Esophagus squamous epithelium (tissue), 4 donors: ENCODE measurements around the gene TMCO5A.

Experiments
- POLR2A ChIP-seq, 4 donors: fragments of 450-650 bp; IDR thresholded peaks; one replicate each; pipeline ENCODE4 v1.6.1; 2017; ENCODE audit warnings: antibody characterized with exemption in 4 of 4, mild to moderate bottlenecking in 4 of 4, moderate library complexity in 3 of 4
- TF ChIP-seq, protein P1 (sequence below), 6 experiments: fragments of 450-650 bp in 4 of 6; fragments of 200-600 bp in 2 of 6; sonication (generic) in 2 of 6; IDR thresholded peaks; one replicate each; pipeline ENCODE4 v1.5.1; 2016 to 2019; ENCODE audit warnings: antibody characterized with exemption in 6 of 6, mild to moderate bottlenecking in 4 of 6, moderate library complexity in 4 of 6

DNA sequence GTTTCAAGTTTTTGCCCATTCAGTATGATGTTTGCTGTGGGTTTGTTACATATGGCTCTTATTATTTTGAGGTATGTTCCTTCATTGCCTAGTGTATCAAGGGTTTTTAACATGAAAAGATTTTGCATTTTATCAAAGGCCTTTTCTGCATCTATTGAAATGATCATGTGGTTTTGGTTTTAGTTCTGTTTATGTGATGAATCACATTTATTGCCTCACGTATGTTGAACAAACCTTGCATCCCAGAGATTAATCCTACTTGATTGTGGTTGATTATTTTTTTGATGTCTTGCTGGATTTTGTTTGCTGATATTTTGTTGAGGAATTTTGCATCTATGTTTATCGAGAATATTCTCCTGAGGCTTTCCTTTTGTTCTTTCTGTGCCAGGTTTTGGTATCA lies 39.4 kb downstream of the TMCO5A start:
- TF ChIP-seq, protein P1, sequence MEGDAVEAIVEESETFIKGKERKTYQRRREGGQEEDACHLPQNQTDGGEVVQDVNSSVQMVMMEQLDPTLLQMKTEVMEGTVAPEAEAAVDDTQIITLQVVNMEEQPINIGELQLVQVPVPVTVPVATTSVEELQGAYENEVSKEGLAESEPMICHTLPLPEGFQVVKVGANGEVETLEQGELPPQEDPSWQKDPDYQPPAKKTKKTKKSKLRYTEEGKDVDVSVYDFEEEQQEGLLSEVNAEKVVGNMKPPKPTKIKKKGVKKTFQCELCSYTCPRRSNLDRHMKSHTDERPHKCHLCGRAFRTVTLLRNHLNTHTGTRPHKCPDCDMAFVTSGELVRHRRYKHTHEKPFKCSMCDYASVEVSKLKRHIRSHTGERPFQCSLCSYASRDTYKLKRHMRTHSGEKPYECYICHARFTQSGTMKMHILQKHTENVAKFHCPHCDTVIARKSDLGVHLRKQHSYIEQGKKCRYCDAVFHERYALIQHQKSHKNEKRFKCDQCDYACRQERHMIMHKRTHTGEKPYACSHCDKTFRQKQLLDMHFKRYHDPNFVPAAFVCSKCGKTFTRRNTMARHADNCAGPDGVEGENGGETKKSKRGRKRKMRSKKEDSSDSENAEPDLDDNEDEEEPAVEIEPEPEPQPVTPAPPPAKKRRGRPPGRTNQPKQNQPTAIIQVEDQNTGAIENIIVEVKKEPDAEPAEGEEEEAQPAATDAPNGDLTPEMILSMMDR (IDR thresholded peaks at IDR 0.05) = no peak
- no peak for TF ChIP-seq POLR2A (IDR thresholded peaks at IDR 0.05)
